ENCODE results near the gene DDX27.
A peak's percentile ranks its signal among the peaks of the same experiment; 100 is the strongest.

DDX27 gene

GRCh38 chr20:49281913-49282467, 62.8 kb downstream of the DDX27 start:
- peak overlapping the region; percentile 60 for H3K4me3 ChIP-seq (ENCODE audit: low read depth, low read length)

GRCh38 chr20:49282584-49283171, 63.5 kb downstream of the DDX27 start:
- H3K4me3 ChIP-seq (ENCODE audit: low read depth, low read length) = peak overlapping the region; percentile 60
- TF ChIP-seq, protein P1, sequence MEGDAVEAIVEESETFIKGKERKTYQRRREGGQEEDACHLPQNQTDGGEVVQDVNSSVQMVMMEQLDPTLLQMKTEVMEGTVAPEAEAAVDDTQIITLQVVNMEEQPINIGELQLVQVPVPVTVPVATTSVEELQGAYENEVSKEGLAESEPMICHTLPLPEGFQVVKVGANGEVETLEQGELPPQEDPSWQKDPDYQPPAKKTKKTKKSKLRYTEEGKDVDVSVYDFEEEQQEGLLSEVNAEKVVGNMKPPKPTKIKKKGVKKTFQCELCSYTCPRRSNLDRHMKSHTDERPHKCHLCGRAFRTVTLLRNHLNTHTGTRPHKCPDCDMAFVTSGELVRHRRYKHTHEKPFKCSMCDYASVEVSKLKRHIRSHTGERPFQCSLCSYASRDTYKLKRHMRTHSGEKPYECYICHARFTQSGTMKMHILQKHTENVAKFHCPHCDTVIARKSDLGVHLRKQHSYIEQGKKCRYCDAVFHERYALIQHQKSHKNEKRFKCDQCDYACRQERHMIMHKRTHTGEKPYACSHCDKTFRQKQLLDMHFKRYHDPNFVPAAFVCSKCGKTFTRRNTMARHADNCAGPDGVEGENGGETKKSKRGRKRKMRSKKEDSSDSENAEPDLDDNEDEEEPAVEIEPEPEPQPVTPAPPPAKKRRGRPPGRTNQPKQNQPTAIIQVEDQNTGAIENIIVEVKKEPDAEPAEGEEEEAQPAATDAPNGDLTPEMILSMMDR (IDR thresholded peaks at IDR 0.05; ENCODE audit: borderline replicate concordance, insufficient read depth, low read depth, low read length) = no peak

More at GRCh38 chr20:49281913-49282467, 62.8 kb downstream of the DDX27 start:
- TF ChIP-seq, protein P1 (IDR thresholded peaks at IDR 0.05; ENCODE audit: borderline replicate concordance, insufficient read depth, low read depth, low read length) = no peak

- peak overlapping the region; percentile 2 for H3K4me3 ChIP-seq (ENCODE audit: low read depth, low read length)
- TF ChIP-seq, protein P1 (IDR thresholded peaks at IDR 0.05; ENCODE audit: borderline replicate concordance, insufficient read depth, low read depth, low read length) = no peak
These were observed 64.0 kb downstream of the DDX27 start for GRCh38 chr20:49283176-49283702.

DNA sequence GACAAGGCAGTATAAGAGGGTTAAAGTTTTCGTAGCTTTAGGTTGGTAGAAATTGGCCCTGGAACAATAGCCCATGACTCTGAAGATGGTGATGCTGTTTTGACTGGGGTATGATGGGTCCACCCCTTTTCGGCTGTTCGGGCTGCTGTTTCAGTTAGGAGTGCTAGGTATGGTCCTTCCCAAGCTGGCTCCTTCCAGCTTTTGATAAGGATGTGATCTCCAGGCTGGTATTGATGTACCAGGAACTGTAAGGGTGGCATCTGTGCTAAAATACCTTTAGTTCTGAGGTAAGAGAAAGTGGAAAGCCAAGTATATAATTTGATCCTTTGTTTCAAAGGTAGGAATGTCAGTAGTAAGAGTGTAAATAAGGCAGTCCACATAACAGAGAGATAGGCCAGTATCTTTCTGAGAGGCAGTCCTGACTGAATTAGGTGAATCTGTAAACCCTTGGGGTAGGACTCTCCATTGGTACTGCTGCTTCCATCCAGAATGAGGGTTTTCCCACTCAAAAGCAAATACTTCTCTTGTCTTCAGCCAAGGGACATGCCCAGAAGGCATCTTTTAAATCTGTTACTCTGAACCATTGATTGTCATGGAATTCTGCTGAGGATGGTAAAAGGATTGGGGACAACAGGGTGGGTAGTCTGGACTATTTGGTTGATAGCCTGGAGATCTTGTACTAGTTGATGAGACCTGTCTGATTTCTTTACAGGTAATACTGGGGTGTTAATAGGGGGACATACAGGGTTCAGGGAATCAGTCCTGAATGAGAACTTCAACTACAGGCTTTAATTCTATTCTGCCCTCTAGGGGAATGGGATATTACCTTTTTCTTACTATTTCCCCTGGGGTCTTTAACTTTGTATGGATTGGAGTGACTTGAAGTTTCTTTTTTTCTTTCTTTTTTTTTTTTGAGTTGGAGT, 64.7 kb downstream of the DDX27 start:
- H3K4me3 ChIP-seq (ENCODE audit: low read depth, low read length) = peak overlapping the region; percentile 2
- TF ChIP-seq, protein P1 (IDR thresholded peaks at IDR 0.05; ENCODE audit: borderline replicate concordance, insufficient read depth, low read depth, low read length) = no peak

GRCh38 chr20:49284818-49285217, 65.6 kb downstream of the DDX27 start:
- no peak overlapping the region for H3K4me3 ChIP-seq (ENCODE audit: low read depth, low read length)
- TF ChIP-seq, protein P1 (IDR thresholded peaks at IDR 0.05; ENCODE audit: borderline replicate concordance, insufficient read depth, low read depth, low read length) = no peak

- H3K4me3 ChIP-seq (ENCODE audit: low read depth, low read length) = no peak overlapping the region
- TF ChIP-seq, protein P1 (IDR thresholded peaks at IDR 0.05; ENCODE audit: borderline replicate concordance, insufficient read depth, low read depth, low read length) = no peak
These were observed 66.0 kb downstream of the DDX27 start for GRCh38 chr20:49285233-49285668.
